ENCODE measurements around the gene KLC1. TPM values are rescaled to one million over a fixed set of nuclear protein-coding genes. Genes with fewer than 3 reads are reported as not detected.
A peak's percentile ranks its signal among the peaks of the same experiment; 100 is the strongest.
"Not testable (repeated sequence)": the region's sequence is repeated elsewhere in the genome, so short reads cannot be mapped to it uniquely, and the experiment has no call there.

Gene KLC1
- total and polyA plus RNA-seq, 4 donors: 93.3 to 225 (median 139) TPM

DNA sequence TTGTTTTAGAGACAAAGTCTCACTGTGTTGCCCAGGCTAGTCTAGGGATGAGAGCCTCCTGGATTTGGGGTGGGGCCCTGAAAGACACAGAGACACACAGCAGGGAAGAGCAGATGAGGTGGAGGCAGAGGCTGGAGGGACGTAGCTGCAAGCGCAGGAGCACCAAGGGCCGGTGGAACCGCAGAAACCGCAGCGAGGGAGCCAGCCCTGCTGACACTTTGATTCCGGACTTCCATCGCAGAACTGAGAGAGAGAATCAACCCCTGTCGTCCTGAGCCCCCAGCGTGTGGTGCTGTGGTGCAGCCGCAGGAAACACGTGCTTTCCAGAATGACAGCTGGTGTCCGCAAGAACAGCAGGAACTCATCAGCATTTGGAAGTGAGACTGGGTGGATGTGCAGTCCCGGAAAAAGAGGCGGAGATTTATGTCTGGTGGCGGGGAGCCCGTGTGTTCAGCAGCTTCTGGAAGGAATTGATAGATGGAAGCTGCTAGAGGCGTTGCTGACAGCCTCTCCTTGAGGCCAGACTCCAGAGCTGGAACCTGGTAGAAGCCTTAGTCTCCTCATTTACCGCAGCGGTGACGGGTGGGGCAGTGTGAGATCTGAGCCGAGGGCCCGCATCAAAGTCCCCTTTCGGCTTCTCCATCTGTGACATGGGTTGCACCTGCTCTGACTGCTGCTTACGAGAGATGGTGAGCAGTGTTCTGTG is 21.9 kb upstream of the KLC1 start:
- Histone ChIP-seq H3K4me1 (ENCODE audit: control insufficient read depth in 5 of 5, insufficient read depth in 5 of 5, low read length in 5 of 5) (peaks cover 0 to 17% (median 10%) of the 10 kb centered on the region in 5 donors), H3K36me3 (ENCODE audit: control insufficient read depth in 4 of 4, insufficient read depth in 4 of 4, low read length in 4 of 4) (no peaks in the 10 kb centered on the region), H3K27ac (ENCODE audit: low read depth in 1 of 2, low read length in 1 of 2) (no peak overlapping the region), H3K9ac (ENCODE audit: insufficient read depth in 1 of 2, low read length in 2 of 2) (no peak overlapping the region), H3K9me3 (ENCODE audit: control insufficient read depth in 4 of 4, insufficient read depth in 3 of 4, low read length in 3 of 4) (peaks cover 0 to 6% (median 2%) of the 10 kb centered on the region in 4 donors), H3K4me3 (no peak overlapping the region), H3K27me3 (ENCODE audit: control insufficient read depth in 3 of 3, insufficient read depth in 3 of 3, low read length in 2 of 3) (peaks cover 0 to 12% (median 2%) of the 10 kb centered on the region in 3 donors)
- TF ChIP-seq, protein P1, sequence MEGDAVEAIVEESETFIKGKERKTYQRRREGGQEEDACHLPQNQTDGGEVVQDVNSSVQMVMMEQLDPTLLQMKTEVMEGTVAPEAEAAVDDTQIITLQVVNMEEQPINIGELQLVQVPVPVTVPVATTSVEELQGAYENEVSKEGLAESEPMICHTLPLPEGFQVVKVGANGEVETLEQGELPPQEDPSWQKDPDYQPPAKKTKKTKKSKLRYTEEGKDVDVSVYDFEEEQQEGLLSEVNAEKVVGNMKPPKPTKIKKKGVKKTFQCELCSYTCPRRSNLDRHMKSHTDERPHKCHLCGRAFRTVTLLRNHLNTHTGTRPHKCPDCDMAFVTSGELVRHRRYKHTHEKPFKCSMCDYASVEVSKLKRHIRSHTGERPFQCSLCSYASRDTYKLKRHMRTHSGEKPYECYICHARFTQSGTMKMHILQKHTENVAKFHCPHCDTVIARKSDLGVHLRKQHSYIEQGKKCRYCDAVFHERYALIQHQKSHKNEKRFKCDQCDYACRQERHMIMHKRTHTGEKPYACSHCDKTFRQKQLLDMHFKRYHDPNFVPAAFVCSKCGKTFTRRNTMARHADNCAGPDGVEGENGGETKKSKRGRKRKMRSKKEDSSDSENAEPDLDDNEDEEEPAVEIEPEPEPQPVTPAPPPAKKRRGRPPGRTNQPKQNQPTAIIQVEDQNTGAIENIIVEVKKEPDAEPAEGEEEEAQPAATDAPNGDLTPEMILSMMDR (IDR thresholded peaks at IDR 0.05; ENCODE audit: control extremely low read depth, extremely low read depth): peak; percentile 18
- ATAC-seq (ENCODE audit: insufficient read depth, low FRiP score) (peak; percentile 71), DNase-seq (peak; percentile 93 to 98 (median 95))
- WGBS, 2 donors: 2 to 5% methylated on average over 25 of the region's 25 CpGs

GRCh38 chr14:103607822-103608221 is 21.2 kb upstream of the KLC1 start:
- TF ChIP-seq, protein P1 (IDR thresholded peaks at IDR 0.05; ENCODE audit: control extremely low read depth, extremely low read depth): no peak
- no peak overlapping the region for H3K9ac ChIP-seq (ENCODE audit: insufficient read depth in 1 of 2, low read length in 2 of 2)

DNA sequence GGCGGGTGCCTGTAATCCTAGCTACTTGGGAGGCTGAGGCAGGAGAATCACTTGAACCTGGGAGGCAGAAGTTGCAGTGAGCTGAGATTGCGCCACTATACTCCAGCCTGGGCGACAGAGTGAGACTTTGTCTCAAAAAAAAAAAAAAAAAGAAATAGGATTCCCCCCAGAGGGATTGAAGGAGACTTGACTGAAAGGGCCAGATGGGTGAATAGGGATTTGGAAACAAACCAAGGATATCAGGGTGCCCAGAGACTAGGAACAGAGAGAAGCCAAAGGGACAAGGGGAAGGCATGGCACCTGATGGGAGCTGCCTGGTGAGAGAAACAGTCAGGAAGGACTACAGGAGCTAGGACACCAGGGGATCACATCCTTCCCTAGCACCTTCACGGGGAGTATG is 19.9 kb upstream of the KLC1 start:
- not testable (repeated sequence) for ATAC-seq (ENCODE audit: insufficient read depth, low FRiP score); H3K9me3 ChIP-seq (ENCODE audit: control insufficient read depth in 4 of 4, insufficient read depth in 3 of 4, low read length in 3 of 4); H3K27ac ChIP-seq (ENCODE audit: low read depth in 1 of 2, low read length in 1 of 2); H3K36me3 ChIP-seq (ENCODE audit: control insufficient read depth in 4 of 4, insufficient read depth in 4 of 4, low read length in 4 of 4); DNase-seq; H3K4me3 ChIP-seq; H3K9ac ChIP-seq (ENCODE audit: insufficient read depth in 1 of 2, low read length in 2 of 2)
- Histone ChIP-seq H3K4me1 (ENCODE audit: control insufficient read depth in 5 of 5, insufficient read depth in 5 of 5, low read length in 5 of 5) (peaks cover 0 to 17% (median 10%) of the 10 kb centered on the region in 5 donors), H3K27me3 (ENCODE audit: control insufficient read depth in 3 of 3, insufficient read depth in 3 of 3, low read length in 2 of 3) (peaks cover 0 to 12% (median 2%) of the 10 kb centered on the region in 3 donors)
- WGBS, 2 donors: 78 to 96% methylated on average over 4 of the region's 4 CpGs

More at GRCh38 chr14:103607822-103608221, 21.2 kb upstream of the KLC1 start:
- peaks cover 0 to 6% (median 2%) of the 10 kb centered on the region in 4 donors for H3K9me3 ChIP-seq (ENCODE audit: control insufficient read depth in 4 of 4, insufficient read depth in 3 of 4, low read length in 3 of 4)
- H3K4me3 ChIP-seq: no peak overlapping the region
- ATAC-seq (ENCODE audit: insufficient read depth, low FRiP score): no peak
- no peak overlapping the region for H3K27ac ChIP-seq (ENCODE audit: low read depth in 1 of 2, low read length in 1 of 2)
- H3K4me1 ChIP-seq (ENCODE audit: control insufficient read depth in 5 of 5, insufficient read depth in 5 of 5, low read length in 5 of 5): peaks cover 0 to 17% (median 10%) of the 10 kb centered on the region in 5 donors
- H3K27me3 ChIP-seq (ENCODE audit: control insufficient read depth in 3 of 3, insufficient read depth in 3 of 3, low read length in 2 of 3): peaks cover 0 to 12% (median 2%) of the 10 kb centered on the region in 3 donors
- WGBS, 2 donors: 14 to 26% methylated on average over 15 of the region's 15 CpGs
- H3K36me3 ChIP-seq (ENCODE audit: control insufficient read depth in 4 of 4, insufficient read depth in 4 of 4, low read length in 4 of 4): no peaks in the 10 kb centered on the region
- DNase-seq: no peak

GRCh38 chr14:103611215-103611614 is 17.8 kb upstream of the KLC1 start:
- Histone ChIP-seq H3K9me3 (ENCODE audit: control insufficient read depth in 4 of 4, insufficient read depth in 3 of 4, low read length in 3 of 4) (peaks cover 0 to 6% (median 3%) of the 10 kb centered on the region in 4 donors), H3K4me3 (no peak overlapping the region), H3K27ac (ENCODE audit: low read depth in 1 of 2, low read length in 1 of 2) (no peak overlapping the region), H3K36me3 (ENCODE audit: control insufficient read depth in 4 of 4, insufficient read depth in 4 of 4, low read length in 4 of 4) (no peaks in the 10 kb centered on the region), H3K4me1 (ENCODE audit: control insufficient read depth in 5 of 5, insufficient read depth in 5 of 5, low read length in 5 of 5) (peaks cover 0 to 17% (median 10%) of the 10 kb centered on the region in 5 donors), H3K9ac (ENCODE audit: insufficient read depth in 1 of 2, low read length in 2 of 2) (no peak overlapping the region), H3K27me3 (ENCODE audit: control insufficient read depth in 3 of 3, insufficient read depth in 3 of 3, low read length in 2 of 3) (peaks cover 0 to 12% (median 2%) of the 10 kb centered on the region in 3 donors)
- TF ChIP-seq, protein P1 (IDR thresholded peaks at IDR 0.05; ENCODE audit: control extremely low read depth, extremely low read depth): no peak
- ATAC-seq (ENCODE audit: insufficient read depth, low FRiP score): no peak
- 93 to 95% methylated on average over 2 of the region's 2 CpGs for WGBS, 2 donors
- no peak for DNase-seq

All from lung (tissue), 12 donors.